ENCODE data around the gene AGPS.
A peak's percentile ranks its signal among the peaks of the same experiment; 100 is the strongest.
"Not testable (repeated sequence)": the region's sequence is repeated elsewhere in the genome, so short reads cannot be mapped to it uniquely, and the experiment has no call there.

The AGPS gene

GRCh38 chr2:177392373-177393202 is at the start of gene AGPS:
TSS of gene AGPS (plus strand) at chr2:177392773. CDS start at chr2:177392790, 17 bp downstream.
- peak; percentile 29 to 44 for DNase-seq (ENCODE audit: low read depth in 2 of 2, low spot score in 1 of 2)

GRCh38 chr2:177343773-177344172 is 48.8 kb upstream of the AGPS start:
- DNase-seq (ENCODE audit: low read depth in 2 of 2, low spot score in 1 of 2): no peak

GRCh38 chr2:177344316-177344715 is 48.3 kb upstream of the AGPS start:
- DNase-seq (ENCODE audit: low read depth in 2 of 2, low spot score in 1 of 2): no peak

- no peak for DNase-seq (ENCODE audit: low read depth in 2 of 2, low spot score in 1 of 2)
These were observed 46.4 kb upstream of the AGPS start for GRCh38 chr2:177346192-177346591.

GRCh38 chr2:177347570-177347969 is 45.0 kb upstream of the AGPS start:
- DNase-seq (ENCODE audit: low read depth in 2 of 2, low spot score in 1 of 2): no peak

DNA sequence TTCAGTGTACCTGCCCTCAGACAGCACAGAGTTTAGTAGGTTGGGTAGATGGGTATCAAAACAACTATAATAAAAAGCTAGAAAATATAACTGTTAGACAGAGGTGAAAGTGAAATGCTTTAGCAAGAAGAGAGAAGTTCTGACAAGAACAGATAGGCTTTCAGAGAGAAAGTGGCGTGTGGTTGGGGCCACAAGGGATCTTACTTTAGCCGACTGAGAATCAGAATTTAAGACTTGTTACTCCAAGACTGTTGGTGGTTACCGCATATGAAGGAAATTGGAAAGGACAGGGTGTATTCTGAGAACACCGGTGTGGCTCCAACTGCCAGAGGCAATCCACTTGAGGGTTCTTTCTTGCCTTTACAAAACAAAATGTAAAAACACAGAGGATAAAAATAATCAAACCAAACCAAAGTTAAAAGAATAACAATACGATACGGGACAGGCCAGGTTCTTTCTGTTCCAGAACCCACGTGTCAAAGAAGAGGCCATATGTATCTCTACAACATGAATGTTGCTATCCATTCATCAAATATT is 44.4 kb upstream of the AGPS start:
- DNase-seq (ENCODE audit: low read depth in 2 of 2, low spot score in 1 of 2): no peak

- no peak for DNase-seq (ENCODE audit: low read depth in 2 of 2, low spot score in 1 of 2)
These were observed 43.6 kb upstream of the AGPS start for GRCh38 chr2:177348733-177349693.

- not testable (repeated sequence) for DNase-seq (ENCODE audit: low read depth in 2 of 2, low spot score in 1 of 2)
These were observed 41.9 kb upstream of the AGPS start for GRCh38 chr2:177350624-177351023.

DNA sequence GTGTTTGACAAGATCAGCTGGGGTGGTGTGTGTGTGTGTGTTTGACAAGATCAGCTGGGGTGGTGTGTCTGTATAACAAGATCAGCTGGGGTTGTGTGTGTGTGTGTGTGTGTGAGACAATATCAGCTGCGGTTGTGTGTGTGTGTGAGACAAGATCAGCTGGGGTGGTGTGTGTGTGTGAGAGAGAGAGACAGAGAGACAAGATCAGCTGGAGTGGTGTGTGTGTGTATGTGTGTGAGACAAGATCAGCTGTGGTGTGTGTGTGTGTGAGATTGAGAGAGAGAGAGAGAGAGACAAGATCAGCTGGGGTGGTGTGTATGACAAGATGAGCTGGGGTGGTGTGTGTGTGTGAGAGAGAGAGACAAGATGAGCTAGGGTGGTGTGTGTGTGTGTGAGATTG is 41.5 kb upstream of the AGPS start:
- not testable (repeated sequence) for DNase-seq (ENCODE audit: low read depth in 2 of 2, low spot score in 1 of 2)

DNA sequence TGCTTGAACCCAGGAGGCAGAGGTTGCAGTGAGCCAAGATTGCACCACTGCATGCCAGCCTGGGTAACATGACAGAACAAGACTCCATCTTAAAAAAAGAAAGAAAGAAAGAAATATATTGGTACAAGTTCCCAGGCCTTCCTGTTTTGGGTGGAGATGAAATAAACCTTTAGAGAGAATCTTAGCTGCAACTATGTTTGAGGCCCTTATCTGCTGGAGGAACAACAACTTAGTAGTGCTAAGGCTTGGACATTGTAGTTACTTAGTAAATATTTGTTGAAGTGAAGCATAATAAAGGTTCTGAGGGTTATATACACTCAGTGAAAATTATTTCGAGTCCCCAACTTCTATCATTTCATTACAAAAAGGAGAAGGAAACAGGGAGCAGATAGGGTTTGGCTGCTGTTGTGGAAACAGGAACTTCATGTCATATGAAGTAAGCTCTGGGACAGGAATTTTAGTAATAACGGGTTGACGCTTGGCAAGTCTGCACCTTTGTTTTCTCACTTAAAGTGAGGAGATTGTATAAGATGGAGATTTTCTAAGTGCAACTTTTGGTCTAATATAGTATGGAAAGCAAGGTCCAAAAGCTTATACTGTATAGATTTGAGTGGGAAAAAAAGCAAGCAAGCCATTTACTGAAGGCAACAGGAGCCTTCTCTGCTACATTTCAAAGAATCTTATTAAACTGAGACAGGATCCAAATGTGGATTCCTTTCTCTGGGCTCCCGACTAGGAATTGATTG is 40.0 kb upstream of the AGPS start:
- DNase-seq (ENCODE audit: low read depth in 2 of 2, low spot score in 1 of 2): no peak

DNA sequence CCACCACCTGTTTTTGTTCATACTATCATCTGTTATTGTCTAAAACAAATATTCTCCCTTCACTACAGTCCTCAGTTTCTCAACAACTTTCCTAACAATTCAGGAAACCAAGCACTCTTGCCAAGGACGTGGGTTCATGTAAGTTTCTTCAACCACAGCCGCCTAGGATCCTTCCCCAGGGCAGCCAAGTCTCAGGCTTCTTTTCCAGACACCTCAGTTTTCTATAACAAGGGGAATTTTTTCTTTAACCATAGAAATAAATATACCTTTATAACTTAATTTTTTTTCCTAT is 39.4 kb upstream of the AGPS start:
- no peak for DNase-seq (ENCODE audit: low read depth in 2 of 2, low spot score in 1 of 2)

- DNase-seq (ENCODE audit: low read depth in 2 of 2, low spot score in 1 of 2): not testable (repeated sequence)
These were observed 38.0 kb upstream of the AGPS start for GRCh38 chr2:177354541-177354940.

GRCh38 chr2:177355874-177356273 is 36.7 kb upstream of the AGPS start:
- DNase-seq (ENCODE audit: low read depth in 2 of 2, low spot score in 1 of 2): no peak

DNA sequence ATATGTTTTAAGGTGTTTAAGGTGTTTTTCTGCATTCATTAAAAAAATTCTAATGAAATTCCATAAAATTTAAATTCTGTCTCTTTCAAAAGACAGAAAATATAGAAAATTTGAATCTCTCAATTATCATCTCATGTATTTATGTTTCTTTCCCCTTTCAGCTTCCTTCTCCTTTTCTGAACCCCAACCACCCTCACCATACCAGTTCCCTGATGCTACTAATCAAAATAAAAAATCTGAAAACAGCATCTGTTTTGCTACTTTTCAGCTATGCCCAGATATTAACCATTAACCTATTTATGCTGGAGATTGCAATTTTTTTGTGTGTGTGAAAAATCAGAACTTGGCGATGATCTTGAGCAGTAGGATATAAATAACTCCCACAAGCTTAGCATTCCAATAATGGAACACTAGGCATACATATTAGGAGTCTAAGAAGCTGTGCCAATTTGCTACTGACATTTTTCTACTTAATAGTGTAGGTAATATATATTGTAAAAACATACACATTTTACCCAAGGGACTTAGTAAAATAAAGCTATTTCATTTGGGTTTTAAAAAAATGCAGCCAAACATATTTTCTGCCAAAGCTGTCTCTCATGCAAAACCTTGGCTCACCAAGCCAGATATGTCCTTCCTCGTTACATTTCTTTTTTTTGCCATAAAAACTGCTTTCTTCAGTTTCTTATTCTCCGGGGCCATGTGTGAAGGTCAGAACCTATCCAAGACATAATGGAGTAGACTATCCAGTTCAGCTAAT is 32.6 kb upstream of the AGPS start:
- DNase-seq (ENCODE audit: low read depth in 2 of 2, low spot score in 1 of 2): no peak

DNA sequence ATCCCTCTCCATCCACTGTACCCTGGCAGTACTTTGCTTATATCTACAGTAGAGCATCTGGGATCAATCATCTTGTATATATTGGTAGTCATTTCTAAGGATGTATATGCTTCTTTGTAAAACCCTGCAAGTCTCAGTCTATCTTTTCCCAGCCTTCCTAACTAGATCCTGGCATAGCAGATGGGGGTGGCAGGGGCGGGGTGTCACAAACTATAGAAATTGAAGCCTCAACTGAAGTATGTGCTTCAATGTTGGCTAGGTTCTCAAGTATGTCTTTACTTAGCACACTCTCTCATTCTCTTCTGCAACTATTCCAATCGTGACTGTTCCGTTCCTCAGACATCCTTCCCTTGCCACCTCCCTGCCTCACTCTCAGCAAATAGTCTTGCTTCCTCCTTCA is 30.1 kb upstream of the AGPS start:
- no peak for DNase-seq (ENCODE audit: low read depth in 2 of 2, low spot score in 1 of 2)

DNA sequence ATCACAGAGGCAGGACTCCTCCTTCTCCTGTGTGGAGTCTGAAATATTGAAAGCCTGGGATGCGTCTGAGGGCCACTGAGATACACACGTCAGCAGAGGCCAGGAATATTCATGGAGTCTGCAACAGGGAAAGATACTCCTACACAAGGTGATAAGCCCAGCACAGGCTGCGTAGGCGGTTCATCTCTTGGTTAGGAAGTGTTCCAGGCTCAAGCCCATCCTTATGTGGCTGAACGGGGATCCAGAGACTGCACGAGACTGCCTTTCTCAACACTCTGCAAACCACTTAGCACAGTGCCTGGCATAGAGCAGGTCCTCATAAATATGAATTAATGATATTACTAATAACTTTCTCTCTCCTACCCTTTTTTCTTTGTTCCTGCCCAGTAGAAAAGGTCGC is 29.2 kb upstream of the AGPS start:
- no peak for DNase-seq (ENCODE audit: low read depth in 2 of 2, low spot score in 1 of 2)

GRCh38 chr2:177365764-177366163 is 26.8 kb upstream of the AGPS start:
- not testable (repeated sequence) for DNase-seq (ENCODE audit: low read depth in 2 of 2, low spot score in 1 of 2)

DNA sequence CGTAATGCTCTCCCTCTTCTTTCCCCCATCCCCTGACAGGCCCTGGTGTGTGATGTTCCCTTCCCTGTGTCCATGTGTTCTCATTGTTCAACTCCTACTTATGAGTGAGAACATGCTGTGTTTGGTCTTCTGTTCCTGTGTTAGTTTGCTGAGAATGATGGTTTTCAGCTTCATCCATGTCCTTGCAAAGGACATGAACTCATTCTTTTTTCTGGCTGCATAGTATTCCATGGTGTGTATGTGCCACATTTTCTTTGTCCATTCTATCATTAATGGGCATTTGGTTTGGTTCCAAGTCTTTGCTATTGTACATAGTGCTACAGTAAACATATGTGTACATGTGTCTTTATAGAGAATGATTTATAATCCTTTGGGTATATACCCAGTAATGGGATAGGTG is 24.6 kb upstream of the AGPS start:
- not testable (repeated sequence) for DNase-seq (ENCODE audit: low read depth in 2 of 2, low spot score in 1 of 2)

GRCh38 chr2:177379354-177379753 is 13.2 kb upstream of the AGPS start:
- DNase-seq (ENCODE audit: low read depth in 2 of 2, low spot score in 1 of 2): no peak

DNA sequence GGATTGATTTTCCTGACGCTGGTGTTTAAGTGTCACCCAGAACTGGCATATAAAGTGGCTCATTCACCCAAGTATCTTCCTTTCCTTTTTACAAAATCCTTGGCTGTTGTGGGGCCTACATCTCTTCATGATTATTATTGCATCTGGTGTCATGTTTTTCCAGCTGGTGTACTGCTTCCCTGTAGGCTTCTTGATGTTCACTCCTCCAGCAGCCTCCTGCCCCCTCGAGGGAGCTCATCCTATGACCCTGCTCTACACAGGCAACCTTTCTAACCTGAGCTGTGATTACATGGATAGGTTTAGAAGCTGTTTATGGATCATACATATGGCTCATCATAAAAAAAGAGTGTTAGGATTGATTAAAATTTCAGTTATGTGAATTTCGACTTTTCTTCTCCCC is 12.4 kb upstream of the AGPS start:
- no peak for DNase-seq (ENCODE audit: low read depth in 2 of 2, low spot score in 1 of 2)

All from stimulated activated CD8-positive, alpha-beta memory T cell treated with anti-CD3 and anti-CD28 coated beads, Interleukin-4, amount 100 ng/mL, for 1 hour (primary cell).